GM21619 (cell line): ENCODE data around the gene DISP2.

Source experiments
- ATAC-seq: cut with Tn5 transposase; IDR thresholded peaks from one replicate; pipeline ENCODE4 v1.9.1; 2021; ENCODE audit not compliant: unreplicated experiment

DISP2 gene

GRCh38 chr15:40418126-40418525 is 60.1 kb downstream of the DISP2 start:
- ATAC-seq = no peak

- no peak for ATAC-seq
These were observed 62.2 kb downstream of the DISP2 start for GRCh38 chr15:40420071-40420713.

- ATAC-seq = no peak
These were observed 62.8 kb downstream of the DISP2 start for GRCh38 chr15:40420793-40421192.

GRCh38 chr15:40421246-40422157 is 63.5 kb downstream of the DISP2 start:
- no peak for ATAC-seq

- ATAC-seq = no peak
These were observed 66.6 kb downstream of the DISP2 start for GRCh38 chr15:40424483-40425115.

- no peak for ATAC-seq
These were observed 67.7 kb downstream of the DISP2 start for GRCh38 chr15:40425681-40426080.

GRCh38 chr15:40427188-40427587 is 69.2 kb downstream of the DISP2 start:
- no peak for ATAC-seq

GRCh38 chr15:40428185-40428584 is 70.2 kb downstream of the DISP2 start:
- no peak for ATAC-seq
